G401.6 (cell line): ENCODE data around the gene CALHM1.

ENCODE experiments used
- FAIRE-seq: peaks from 2 replicates; lab custom pipeline; 2012; peaks lifted over from hg19 to GRCh38; lab: Jason Lieb, UNC

The CALHM1 gene

GRCh38 chr10:103455235-103455634 lies 3.5 kb downstream of the CALHM1 start:
- FAIRE-seq: no peak

GRCh38 chr10:103454026-103454425 lies 4.7 kb downstream of the CALHM1 start:
- no peak for FAIRE-seq

- no peak for FAIRE-seq
Observed at GRCh38 chr10:103452506-103453230, 6.0 kb downstream of the CALHM1 start.

- FAIRE-seq: no peak
Observed at GRCh38 chr10:103451831-103452505, 6.7 kb downstream of the CALHM1 start, which contains the start of gene CALHM2. CALHM2 (minus strand) TSS chr10:103452370; CDS start chr10:103449941, 2,429 bp downstream.

- FAIRE-seq: no peak
Observed at GRCh38 chr10:103451091-103451813, 7.4 kb downstream of the CALHM1 start.

GRCh38 chr10:103450201-103450695 lies 8.5 kb downstream of the CALHM1 start:
- FAIRE-seq: no peak

GRCh38 chr10:103449208-103450144 lies 9.2 kb downstream of the CALHM1 start:
- no peak for FAIRE-seq

GRCh38 chr10:103448746-103449145 lies 10.0 kb downstream of the CALHM1 start:
- FAIRE-seq: no peak

- FAIRE-seq: no peak
Observed at GRCh38 chr10:103447187-103447586, 11.5 kb downstream of the CALHM1 start.

- no peak for FAIRE-seq
Observed at GRCh38 chr10:103445767-103446567, 12.7 kb downstream of the CALHM1 start.

GRCh38 chr10:103445366-103445765 lies 13.3 kb downstream of the CALHM1 start:
- no peak for FAIRE-seq

GRCh38 chr10:103444478-103444877 lies 14.2 kb downstream of the CALHM1 start:
- FAIRE-seq: no peak

- no peak for FAIRE-seq
Observed at GRCh38 chr10:103443475-103444185, 15.1 kb downstream of the CALHM1 start.

- no peak for FAIRE-seq
Observed at GRCh38 chr10:103442031-103442461, 16.7 kb downstream of the CALHM1 start.

- no peak for FAIRE-seq
Observed at GRCh38 chr10:103441611-103442010, 17.1 kb downstream of the CALHM1 start.

- no peak for FAIRE-seq
Observed at GRCh38 chr10:103441206-103441605, 17.5 kb downstream of the CALHM1 start.

- FAIRE-seq: no peak
Observed at GRCh38 chr10:103440416-103440815, 18.3 kb downstream of the CALHM1 start.

GRCh38 chr10:103439776-103440175 lies 18.9 kb downstream of the CALHM1 start:
- FAIRE-seq: no peak

- no peak for FAIRE-seq
Observed at GRCh38 chr10:103433858-103434257, 24.8 kb downstream of the CALHM1 start.

- FAIRE-seq: no peak
Observed at GRCh38 chr10:103431902-103432301, 26.8 kb downstream of the CALHM1 start.
